Activated naive CD4-positive, alpha-beta T cell treated with anti-CD3 and anti-CD28 coated beads, Interleukin-2, amount 10 ng/mL, durations not matched to agents 7 days and 5 days (primary cell): ENCODE measurements around the gene CALN1.

ENCODE experiments used
- CTCF ChIA-PET: fragments of 350-600 bp; sonication (Branson Sonifier 250); formaldehyde crosslinking; loops from one replicate; lab custom pipeline; 2021; ENCODE audit warnings: antibody characterized with exemption; lab: Charles Lee
- DNase-seq: peaks from one replicate; pipeline ENCODE4 v3.0.0-alpha.2; 2020
- H3K27ac Mint-ChIP-seq: one replicate; pipeline ENCODE4 v1.8.0; 2021; ENCODE audit warnings: mild to moderate bottlenecking, moderate library complexity, mixed read lengths
- H3K27me3 Mint-ChIP-seq: one replicate; pipeline ENCODE4 v1.8.0; 2021; ENCODE audit warnings: mild to moderate bottlenecking, mixed read lengths
- H3K36me3 Mint-ChIP-seq: one replicate; pipeline ENCODE4 v1.8.0; 2021; ENCODE audit warnings: mixed read lengths
- H3K4me1 Mint-ChIP-seq: one replicate; pipeline ENCODE4 v1.8.0; 2021; ENCODE audit warnings: mixed read lengths
- H3K4me3 Mint-ChIP-seq: one replicate; pipeline ENCODE4 v1.8.0; 2021; ENCODE audit warnings: mild to moderate bottlenecking, moderate library complexity, mixed read lengths
- H3K9me3 Mint-ChIP-seq: one replicate; pipeline ENCODE4 v1.8.0; 2021; ENCODE audit warnings: mixed read lengths

The CALN1 gene

GRCh38 chr7:72114129-72114528, 298.0 kb downstream of the CALN1 start:
- CTCF ChIA-PET = no interaction called here

GRCh38 chr7:72112992-72113391, 299.1 kb downstream of the CALN1 start:
- CTCF ChIA-PET = no interaction called here
- Mint-ChIP-seq H3K9me3 (peaks cover 27% of the 10 kb centered on the region), H3K36me3 (no peaks in the 10 kb centered on the region), H3K27me3 (no peaks in the 10 kb centered on the region), H3K27ac (no peak overlapping the region), H3K4me1 (no peaks in the 10 kb centered on the region), H3K4me3 (no peak overlapping the region)
- no peak for DNase-seq

More at GRCh38 chr7:72114129-72114528, 298.0 kb downstream of the CALN1 start:
- H3K27ac Mint-ChIP-seq = no peak overlapping the region
- no peaks in the 10 kb centered on the region for H3K36me3 Mint-ChIP-seq
- no peaks in the 10 kb centered on the region for H3K27me3 Mint-ChIP-seq
- H3K4me1 Mint-ChIP-seq = no peaks in the 10 kb centered on the region
- H3K4me3 Mint-ChIP-seq = no peak overlapping the region
- no peak for DNase-seq
- H3K9me3 Mint-ChIP-seq = peaks cover 21% of the 10 kb centered on the region

- Mint-ChIP-seq H3K36me3 (no peaks in the 10 kb centered on the region), H3K4me3 (no peak overlapping the region), H3K4me1 (no peaks in the 10 kb centered on the region), H3K9me3 (peaks cover 31% of the 10 kb centered on the region), H3K27ac (no peak overlapping the region), H3K27me3 (no peaks in the 10 kb centered on the region)
- no peak for DNase-seq
- CTCF ChIA-PET = no interaction called here
Measured at GRCh38 chr7:72112530-72112929, 299.6 kb downstream of the CALN1 start.

DNA sequence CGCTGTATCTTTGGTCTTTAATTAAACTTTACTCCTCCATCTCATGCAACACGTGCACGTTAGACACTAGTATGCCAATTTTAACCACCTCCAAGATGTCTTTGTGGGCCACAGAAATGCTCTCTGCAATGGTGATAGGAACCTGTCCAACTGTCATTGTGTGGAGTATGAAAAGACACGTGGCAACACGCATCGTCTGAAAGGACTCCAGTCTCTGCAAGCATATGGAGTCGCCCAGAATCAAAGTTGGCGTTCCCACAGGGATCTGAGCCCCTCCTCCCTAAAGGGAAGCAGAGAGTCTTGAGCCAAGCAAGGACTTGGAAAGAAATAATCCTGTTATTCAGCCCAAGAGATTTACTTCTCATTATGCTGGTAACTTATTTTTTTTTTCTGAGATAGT, 301.1 kb downstream of the CALN1 start:
- no peaks in the 10 kb centered on the region for H3K27me3 Mint-ChIP-seq

DNA sequence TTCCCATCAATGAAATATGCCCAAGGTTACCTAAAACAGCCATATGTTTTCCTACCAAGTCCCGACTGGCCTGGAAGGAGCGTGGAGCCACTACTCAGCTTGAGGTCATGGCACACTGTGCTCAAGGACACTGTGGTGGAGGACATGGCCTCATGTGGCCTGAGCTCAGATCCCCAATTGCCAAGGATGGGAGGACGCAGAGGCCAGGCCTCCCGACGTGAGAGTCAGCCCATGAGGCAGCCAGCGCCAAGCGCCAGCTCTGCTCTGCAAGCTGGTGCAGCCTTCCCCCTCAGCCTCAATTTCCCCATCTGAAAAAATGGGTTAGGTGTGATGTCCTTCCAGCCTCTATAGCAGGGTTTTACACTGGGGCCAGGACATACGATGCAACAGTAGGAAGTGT, 302.6 kb downstream of the CALN1 start:
- Mint-ChIP-seq H3K27me3 (no peaks in the 10 kb centered on the region), H3K4me1 (no peaks in the 10 kb centered on the region), H3K4me3 (no peak overlapping the region), H3K27ac (no peak overlapping the region), H3K36me3 (no peaks in the 10 kb centered on the region), H3K9me3 (peaks cover 45% of the 10 kb centered on the region)
- DNase-seq = no peak
- CTCF ChIA-PET = interaction anchor here (0.7 to 1.7 kb wide), 2 partner anchors 10 to 215 kb away, joined by 3 to 4 read pairs; no protein-coding TSS in a partner anchor

More for the DNA sequence above, 301.1 kb downstream of the CALN1 start:
- no peak overlapping the region for H3K4me3 Mint-ChIP-seq
- no peaks in the 10 kb centered on the region for H3K36me3 Mint-ChIP-seq
- H3K27ac Mint-ChIP-seq = no peak overlapping the region
- H3K4me1 Mint-ChIP-seq = no peaks in the 10 kb centered on the region
- CTCF ChIA-PET = no interaction called here
- DNase-seq = no peak
- peaks cover 38% of the 10 kb centered on the region for H3K9me3 Mint-ChIP-seq

DNA sequence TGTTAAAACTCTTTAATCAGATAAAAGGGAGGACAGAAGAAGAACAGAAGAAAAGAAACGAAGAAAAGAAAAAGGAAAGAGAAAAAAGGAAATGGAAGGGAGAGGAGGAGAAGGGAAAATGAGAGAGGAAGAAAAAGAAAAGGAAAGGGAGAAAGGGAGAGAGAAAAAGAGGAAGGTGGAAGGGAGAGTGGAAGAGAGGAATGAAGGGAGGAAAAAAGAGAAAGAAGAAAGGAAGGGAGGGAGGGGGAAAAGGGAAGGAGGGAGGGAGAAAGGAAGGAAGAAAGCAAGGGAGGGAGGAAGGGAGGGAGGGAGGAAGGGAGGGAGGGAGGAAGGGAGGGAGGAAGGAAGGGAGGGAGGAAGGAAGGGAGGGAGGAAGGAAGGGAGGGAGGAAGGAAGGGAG, 305.7 kb downstream of the CALN1 start:
- Mint-ChIP-seq H3K4me3 (no peak overlapping the region), H3K36me3 (no peaks in the 10 kb centered on the region), H3K27ac (no peak overlapping the region), H3K9me3 (peaks cover 56% of the 10 kb centered on the region), H3K27me3 (no peaks in the 10 kb centered on the region), H3K4me1 (no peaks in the 10 kb centered on the region)
- DNase-seq = no peak
- CTCF ChIA-PET = no interaction called here

GRCh38 chr7:72101444-72101843, 310.7 kb downstream of the CALN1 start:
- Mint-ChIP-seq H3K4me1 (no peaks in the 10 kb centered on the region), H3K27ac (no peak overlapping the region), H3K4me3 (no peak overlapping the region), H3K27me3 (no peaks in the 10 kb centered on the region), H3K9me3 (peaks cover 44% of the 10 kb centered on the region), H3K36me3 (no peaks in the 10 kb centered on the region)
- CTCF ChIA-PET = no interaction called here
- DNase-seq = no peak

- H3K36me3 Mint-ChIP-seq = no peaks in the 10 kb centered on the region
- H3K27ac Mint-ChIP-seq = no peak overlapping the region
- DNase-seq = no peak
- peaks cover 36% of the 10 kb centered on the region for H3K9me3 Mint-ChIP-seq
- no peak overlapping the region for H3K4me3 Mint-ChIP-seq
- H3K27me3 Mint-ChIP-seq = no peaks in the 10 kb centered on the region
- CTCF ChIA-PET = interaction anchor here (0.8 kb wide), 1 partner anchor 10 kb away, joined by 4 read pairs; no protein-coding TSS in a partner anchor
- no peaks in the 10 kb centered on the region for H3K4me1 Mint-ChIP-seq
Measured at GRCh38 chr7:72099784-72100183, 312.4 kb downstream of the CALN1 start.

DNA sequence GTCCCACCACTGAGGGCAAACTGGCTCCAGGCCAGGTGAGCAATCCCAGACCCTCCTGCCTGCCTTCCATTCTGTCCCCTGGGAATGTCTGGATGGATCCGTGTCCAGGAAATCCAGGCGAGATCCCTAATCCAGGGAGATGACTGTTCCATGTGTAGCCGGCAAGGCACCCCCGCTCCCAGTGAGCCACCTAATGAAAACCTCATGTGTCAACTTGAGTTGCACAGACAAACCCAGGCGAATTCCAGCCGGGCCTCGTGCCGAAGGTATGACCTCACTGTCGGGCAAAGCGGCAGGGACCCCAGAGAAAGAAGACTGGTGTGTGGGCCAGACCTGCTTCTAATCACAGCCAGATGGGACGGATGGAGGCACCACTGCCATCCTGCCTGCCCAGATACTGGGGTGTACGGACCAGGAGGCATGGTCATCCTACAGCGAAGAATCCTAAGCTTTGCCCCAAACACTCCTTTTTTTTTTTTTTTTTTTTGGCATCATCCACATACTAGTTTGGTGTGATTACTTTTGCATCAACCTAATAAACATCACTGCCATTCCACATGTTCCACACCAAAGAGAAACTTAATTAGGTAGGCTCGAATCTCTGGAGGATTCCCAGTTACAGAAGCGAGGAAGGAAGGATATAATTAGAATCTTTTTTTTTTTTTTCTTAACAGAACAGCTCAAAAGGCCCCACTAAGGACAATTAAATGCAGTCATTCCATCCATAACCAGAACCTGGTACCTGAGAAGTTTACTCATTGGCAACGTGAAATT, 313.1 kb downstream of the CALN1 start:
- Mint-ChIP-seq H3K27ac (no peak overlapping the region), H3K27me3 (no peaks in the 10 kb centered on the region), H3K9me3 (peaks cover 33% of the 10 kb centered on the region), H3K4me3 (no peak overlapping the region), H3K36me3 (no peaks in the 10 kb centered on the region), H3K4me1 (no peaks in the 10 kb centered on the region)
- DNase-seq = no peak
- CTCF ChIA-PET = no interaction called here

DNA sequence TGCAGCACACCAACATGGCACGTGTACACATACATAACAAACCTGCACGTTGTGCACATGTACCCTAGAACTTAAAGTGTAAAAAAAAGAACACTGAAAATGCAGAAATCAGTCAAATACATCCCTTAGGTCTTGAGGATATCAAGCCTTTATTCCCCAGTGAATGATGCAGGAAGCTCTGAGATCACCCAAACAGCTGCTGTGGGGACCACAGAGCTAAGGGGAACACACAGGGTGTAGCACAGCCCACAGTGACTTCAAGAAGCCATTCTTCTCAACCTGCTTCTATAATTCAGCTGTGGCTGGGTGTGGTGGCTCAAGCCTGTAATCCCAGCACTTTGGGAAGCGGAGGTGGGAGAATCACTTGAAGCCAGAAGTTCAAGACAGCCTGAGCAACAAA, 314.9 kb downstream of the CALN1 start:
- no peak overlapping the region for H3K27ac Mint-ChIP-seq

DNA sequence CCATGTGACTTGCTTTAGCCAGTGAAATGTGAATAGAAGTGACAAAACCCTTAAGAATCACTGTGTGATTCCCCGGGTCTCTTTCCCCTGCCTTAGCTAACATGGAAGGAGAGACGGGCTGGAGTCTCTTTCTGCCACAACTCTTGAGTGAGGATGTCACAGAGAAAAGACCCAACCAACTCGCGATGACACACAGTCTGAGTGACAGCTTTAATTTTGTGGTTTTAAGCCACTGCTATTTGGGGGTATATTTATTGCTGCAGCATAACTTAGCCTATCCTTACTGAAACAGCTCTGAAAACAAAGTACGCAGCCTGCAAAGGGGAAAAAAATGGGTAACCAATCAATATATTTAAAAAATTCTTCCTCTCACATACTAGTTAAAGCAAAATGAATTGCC, 319.4 kb downstream of the CALN1 start:
- Mint-ChIP-seq H3K27me3 (no peaks in the 10 kb centered on the region), H3K9me3 (peaks cover 6% of the 10 kb centered on the region), H3K27ac (no peak overlapping the region), H3K4me3 (no peak overlapping the region), H3K36me3 (no peaks in the 10 kb centered on the region), H3K4me1 (no peaks in the 10 kb centered on the region)
- CTCF ChIA-PET = no interaction called here
- no peak for DNase-seq

More for the DNA sequence above, 314.9 kb downstream of the CALN1 start:
- H3K4me1 Mint-ChIP-seq = no peaks in the 10 kb centered on the region
- peaks cover 20% of the 10 kb centered on the region for H3K9me3 Mint-ChIP-seq
- DNase-seq = no peak
- no peak overlapping the region for H3K4me3 Mint-ChIP-seq
- no peaks in the 10 kb centered on the region for H3K36me3 Mint-ChIP-seq
- CTCF ChIA-PET = no interaction called here
- no peaks in the 10 kb centered on the region for H3K27me3 Mint-ChIP-seq

GRCh38 chr7:72087926-72088325, 324.2 kb downstream of the CALN1 start:
- peaks cover 5% of the 10 kb centered on the region for H3K9me3 Mint-ChIP-seq
- CTCF ChIA-PET = no interaction called here
- H3K27me3 Mint-ChIP-seq = no peaks in the 10 kb centered on the region
- DNase-seq = no peak
- H3K27ac Mint-ChIP-seq = no peak overlapping the region
- no peaks in the 10 kb centered on the region for H3K4me1 Mint-ChIP-seq
- H3K4me3 Mint-ChIP-seq = no peak overlapping the region
- H3K36me3 Mint-ChIP-seq = no peaks in the 10 kb centered on the region

DNA sequence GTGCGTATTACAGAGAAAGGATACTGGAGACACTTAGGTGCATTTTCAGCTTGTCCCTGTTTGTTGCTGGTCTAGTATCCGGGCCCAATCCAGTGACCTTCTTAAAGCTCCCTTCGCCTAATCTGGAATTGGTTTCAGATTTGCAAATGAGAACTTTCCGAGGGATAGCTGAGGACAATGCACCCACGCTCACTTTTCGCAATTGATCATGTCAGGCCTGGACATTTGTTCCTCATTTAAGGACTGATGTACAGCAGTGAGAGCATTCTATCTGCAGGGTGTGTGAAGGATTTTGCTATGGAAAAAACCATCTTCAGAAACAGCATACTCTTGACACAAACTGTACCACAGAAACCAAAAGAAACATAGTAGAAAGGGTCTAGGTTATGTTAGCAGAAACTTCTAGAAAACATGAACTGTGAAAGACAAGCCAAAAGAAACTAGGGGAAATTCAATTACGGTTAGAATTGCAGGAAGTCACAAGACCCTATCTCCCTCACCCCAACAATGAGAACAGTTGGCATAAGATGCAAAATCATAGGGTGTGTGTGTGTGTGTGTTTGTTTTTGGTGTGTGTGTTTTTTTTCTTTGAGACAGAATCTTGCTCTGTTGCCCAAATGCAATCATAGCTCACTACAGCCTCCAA, 331.1 kb downstream of the CALN1 start:
- H3K36me3 Mint-ChIP-seq = no peaks in the 10 kb centered on the region
- no peaks in the 10 kb centered on the region for H3K27me3 Mint-ChIP-seq
- CTCF ChIA-PET = no interaction called here
- H3K27ac Mint-ChIP-seq = no peak overlapping the region
- DNase-seq = no peak
- H3K4me3 Mint-ChIP-seq = no peak overlapping the region
- peaks cover 10% of the 10 kb centered on the region for H3K9me3 Mint-ChIP-seq
- H3K4me1 Mint-ChIP-seq = no peaks in the 10 kb centered on the region

DNA sequence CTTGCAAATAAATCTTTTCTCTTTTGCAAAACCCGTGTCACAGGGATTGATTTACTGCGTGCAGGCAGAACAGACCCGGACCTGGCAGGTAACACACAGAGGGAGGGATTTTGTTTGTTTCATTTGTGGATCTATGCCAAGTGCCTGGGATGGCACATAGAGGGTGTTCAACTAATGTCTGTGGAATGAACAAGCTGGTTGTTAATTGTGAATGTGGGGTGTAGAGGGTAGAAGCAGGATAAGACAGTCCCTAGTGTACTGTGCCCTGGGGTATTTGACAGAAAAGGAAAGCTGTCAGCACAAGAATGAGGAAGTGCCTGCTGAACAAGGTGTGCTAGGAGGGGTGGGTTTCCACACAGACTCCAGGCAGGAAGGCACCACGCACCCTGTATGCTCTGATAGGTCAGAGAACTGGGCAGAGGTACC, 331.8 kb downstream of the CALN1 start:
- no peaks in the 10 kb centered on the region for H3K36me3 Mint-ChIP-seq
- H3K9me3 Mint-ChIP-seq = peaks cover 15% of the 10 kb centered on the region
- H3K27ac Mint-ChIP-seq = no peak overlapping the region
- no peaks in the 10 kb centered on the region for H3K4me1 Mint-ChIP-seq
- no peak overlapping the region for H3K4me3 Mint-ChIP-seq
- no peaks in the 10 kb centered on the region for H3K27me3 Mint-ChIP-seq
- CTCF ChIA-PET = no interaction called here
- no peak for DNase-seq

GRCh38 chr7:72078856-72079255, 333.3 kb downstream of the CALN1 start:
- no peaks in the 10 kb centered on the region for H3K36me3 Mint-ChIP-seq
- no peak overlapping the region for H3K27ac Mint-ChIP-seq
- no peak overlapping the region for H3K4me3 Mint-ChIP-seq
- no peaks in the 10 kb centered on the region for H3K4me1 Mint-ChIP-seq
- CTCF ChIA-PET = no interaction called here
- H3K27me3 Mint-ChIP-seq = no peaks in the 10 kb centered on the region
- DNase-seq = no peak
- peaks cover 10% of the 10 kb centered on the region for H3K9me3 Mint-ChIP-seq
